Epithelial cell of umbilical artery (primary cell): ENCODE measurements around the gene CAB39. TPM values are rescaled to one million over a fixed set of nuclear protein-coding genes. Genes with fewer than 3 reads are reported as not detected.

Experiments
- total RNA-seq: library from RNA; depleted of rRNA; stranded (reverse); fragments of >200 nt; gene quantifications from 2 replicates; pipeline ENCODE4 v1.2.3, GENCODE V29; 2014

Gene CAB39
- 77.3 and 84.7 TPM in 2 replicates for total RNA-seq

DNA sequence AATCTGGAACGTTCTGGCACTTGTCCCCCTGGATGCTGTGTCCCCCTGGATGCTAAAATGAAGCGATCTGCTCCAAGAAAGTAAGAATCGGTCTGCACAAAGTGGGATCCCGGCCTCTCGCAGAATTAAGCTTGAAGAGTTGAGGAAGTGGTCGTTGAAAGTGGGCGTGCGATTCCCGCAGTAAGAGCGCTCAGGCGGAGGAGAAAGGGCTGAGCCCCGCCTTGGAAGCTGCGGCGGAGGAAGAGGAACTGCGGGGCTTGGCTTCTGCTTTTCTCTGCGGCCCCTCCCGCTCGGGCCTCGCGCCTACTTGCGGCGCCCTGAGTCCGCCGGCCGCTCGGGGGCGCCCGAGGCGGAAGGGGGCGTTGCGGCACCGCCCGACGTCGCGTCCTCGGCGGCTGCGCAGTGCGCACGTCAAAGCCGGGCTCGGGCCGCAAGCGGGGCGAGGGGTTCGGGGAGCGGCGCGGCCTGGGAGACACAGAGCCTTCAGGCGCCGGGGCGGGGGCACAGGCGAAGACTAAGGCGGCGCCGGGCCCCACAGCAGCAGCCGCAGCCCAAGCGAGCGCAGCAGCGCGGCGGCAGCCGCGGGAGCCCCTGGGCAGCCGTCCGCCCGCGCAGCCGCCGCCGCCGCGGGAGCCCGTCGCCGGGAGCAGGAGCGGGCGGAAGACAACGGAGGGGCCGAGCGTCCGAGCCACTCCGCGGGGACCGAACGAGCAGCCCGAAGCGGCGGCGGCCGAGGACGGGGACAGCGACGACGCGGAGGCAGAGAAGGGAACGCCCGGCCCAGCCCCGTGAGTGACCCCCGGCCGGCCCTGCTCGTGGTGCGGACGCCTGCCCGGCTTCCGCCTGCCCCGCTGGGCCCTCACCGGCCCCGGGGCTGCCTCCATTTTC, at the start of gene CAB39:
CAB39 (plus strand) TSS at position 400 of the 888 bp plus-strand sequence. CDS start 47,160 bp downstream, outside the sequence.

GRCh38 chr2:230864605-230865306, 152.1 kb downstream of the CAB39 start, which contains the start of gene ITM2C:
TSS of gene ITM2C (plus strand) at chr2:230864942. CDS start at chr2:230865026, 84 bp downstream.

Other genes starting within 250 kb of the CAB39 start
- gene ITM2C, start 152.1 kb downstream of the CAB39 start, total RNA-seq, result 12.0 and 15.6 TPM in 2 replicates
- not detected in 2 replicates for gene GPR55, start 212.4 kb downstream of the CAB39 start, total RNA-seq